Activated CD4-positive, CD25-positive, alpha-beta regulatory T cell (primary cell): ENCODE measurements around the gene BLCAP.
"Not testable (repeated sequence)": the region's sequence is repeated elsewhere in the genome, so short reads cannot be mapped to it uniquely, and the experiment has no call there.

Experiments used
- DNase-seq, 4 experiments: peaks; one replicate each; lab custom pipeline; 2025; lab: John Stamatoyannopoulos, UW

The BLCAP gene

DNA sequence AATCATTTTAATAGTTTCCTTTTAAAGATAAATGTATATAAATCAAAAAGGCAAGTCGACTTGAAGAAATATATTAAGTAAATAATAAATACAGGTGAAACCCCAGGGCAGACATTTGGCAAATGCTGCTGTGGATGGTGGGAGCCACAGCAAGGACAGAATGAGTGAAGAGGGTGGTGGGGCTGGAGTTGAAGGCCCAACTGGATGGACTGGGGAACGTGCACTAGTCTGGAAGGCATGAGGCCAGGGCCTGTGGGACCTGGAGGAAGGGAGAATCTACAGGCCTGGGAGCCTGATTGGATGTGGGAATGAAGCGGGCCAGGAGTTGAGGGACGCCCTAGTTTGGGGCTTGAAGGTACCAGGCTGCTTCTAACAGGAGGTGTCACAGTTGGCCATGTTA is 30.6 kb upstream of the BLCAP start:
- no peak for DNase-seq

DNA sequence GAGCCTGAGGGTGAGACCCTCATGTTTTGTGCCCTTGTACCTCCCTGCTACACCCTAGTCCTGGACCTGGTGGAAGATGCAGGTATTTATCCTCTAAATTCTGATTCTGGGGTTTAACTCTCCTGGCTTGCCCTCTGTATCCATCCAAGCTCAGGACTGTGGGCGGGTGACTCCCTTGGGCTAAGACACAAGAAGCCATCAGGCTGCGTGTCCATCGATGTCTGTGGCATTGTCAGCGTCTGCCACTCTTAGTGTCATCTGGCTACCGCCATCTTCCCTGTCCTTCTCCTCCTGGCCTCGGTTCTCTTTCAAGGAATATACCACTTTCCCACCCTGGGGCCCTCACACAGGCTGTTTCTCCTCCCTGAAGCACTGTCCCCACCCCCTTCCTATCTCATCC is 28.9 kb upstream of the BLCAP start:
- DNase-seq = no peak

DNA sequence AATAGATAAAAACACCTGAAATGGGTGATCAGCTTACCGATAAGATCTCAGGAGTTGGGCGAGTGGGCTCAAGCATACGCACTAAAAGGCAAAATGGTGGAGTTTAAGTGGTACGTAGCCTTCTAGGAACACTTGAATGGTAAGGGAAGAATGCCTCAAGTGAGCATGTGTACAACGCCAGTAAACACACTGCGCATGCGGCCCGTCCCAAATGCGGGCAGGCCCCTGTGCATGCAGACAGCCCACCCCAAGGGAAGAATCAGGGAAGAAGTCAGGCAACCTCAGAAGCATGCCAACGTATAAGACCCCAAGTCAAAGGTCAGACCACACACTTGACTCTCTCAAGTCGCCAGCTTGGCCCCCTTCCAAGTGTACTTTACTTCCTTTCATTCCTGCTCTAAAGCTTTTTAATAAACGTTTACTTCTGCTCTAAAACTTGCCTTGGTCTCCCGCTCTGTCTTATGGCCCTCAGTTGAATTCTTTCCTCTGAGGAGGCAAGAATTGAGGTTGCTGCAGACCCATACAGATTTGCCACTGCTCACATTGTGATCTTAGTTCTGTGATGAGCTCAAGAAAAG is 27.1 kb upstream of the BLCAP start:
- not testable (repeated sequence) for DNase-seq

DNA sequence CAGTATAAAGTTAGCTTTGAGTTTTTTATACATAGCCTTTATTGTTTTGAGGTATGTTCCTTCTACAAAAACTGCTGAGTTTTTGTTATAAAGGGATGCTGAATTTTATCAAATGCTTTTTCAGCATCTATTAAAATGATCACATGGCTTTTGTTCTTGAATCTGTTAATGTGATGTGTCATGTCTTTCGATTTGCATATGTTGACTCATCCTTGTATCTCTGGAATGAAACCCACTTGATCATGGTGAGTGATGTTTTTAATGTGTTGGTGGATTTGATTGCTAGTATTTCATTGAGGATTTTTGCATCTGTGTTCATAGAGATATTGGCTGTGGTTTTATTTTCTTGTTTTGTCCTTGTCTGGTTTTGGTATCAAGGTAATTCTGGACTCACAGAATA is 24.7 kb upstream of the BLCAP start:
- DNase-seq = no peak

DNA sequence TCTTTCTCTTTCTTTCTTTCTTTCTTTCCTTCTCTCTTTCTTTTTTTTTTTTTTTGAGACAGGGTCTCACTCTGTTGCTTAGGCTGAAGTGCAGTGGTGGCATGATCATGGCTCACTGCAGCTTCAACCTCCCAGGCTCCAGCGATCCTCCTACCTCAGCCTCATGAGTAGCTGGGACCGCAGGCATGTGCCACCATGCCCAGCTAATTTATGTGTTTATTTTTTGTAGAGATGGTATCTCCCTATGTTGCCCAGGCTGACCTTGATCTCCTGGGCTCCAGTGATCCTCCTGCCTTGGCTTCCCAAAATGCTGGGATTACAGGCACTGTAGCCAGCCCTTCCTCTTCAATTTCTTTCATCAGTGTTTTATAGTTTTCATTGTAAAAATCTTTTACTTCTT is 24.0 kb upstream of the BLCAP start:
- DNase-seq = not testable (repeated sequence)

DNA sequence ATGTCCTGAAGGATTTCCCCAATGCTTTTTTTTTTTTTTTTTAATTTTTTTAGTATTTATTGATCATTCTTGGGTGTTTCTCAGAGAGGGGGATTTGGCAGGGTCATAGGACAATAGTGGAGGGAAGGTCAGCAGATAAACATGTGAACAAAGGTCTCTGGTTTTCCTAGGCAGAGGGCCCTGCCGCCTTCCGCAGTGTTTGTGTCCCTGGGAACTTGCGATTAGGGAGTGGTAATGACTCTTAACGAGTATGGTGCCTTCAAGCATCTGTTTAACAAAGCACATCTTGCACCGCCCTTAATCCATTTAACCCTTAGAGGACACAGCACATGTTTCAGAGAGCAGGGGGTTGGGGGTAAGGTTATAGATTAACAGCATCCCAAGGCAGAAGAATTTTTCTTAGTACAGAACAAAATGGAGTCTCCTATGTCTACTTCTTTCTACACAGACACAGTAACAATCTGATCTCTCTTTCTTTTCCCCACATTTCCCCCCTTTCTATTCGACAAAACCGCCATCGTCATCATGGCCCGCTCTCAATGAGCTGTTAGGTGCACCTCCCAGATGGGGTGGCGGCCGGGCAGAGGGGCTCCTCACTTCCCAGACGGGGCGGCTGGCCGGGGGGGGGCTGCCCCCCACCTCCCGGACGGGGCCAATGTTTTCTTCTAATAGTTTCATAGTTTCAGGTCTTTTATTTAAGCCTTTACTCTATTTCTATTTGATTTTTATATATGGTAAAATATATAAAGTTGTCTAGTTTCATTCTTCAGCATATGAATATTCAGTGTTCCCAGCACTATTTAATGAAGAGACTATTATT is 22.6 kb upstream of the BLCAP start:
- DNase-seq = not testable (repeated sequence)

DNA sequence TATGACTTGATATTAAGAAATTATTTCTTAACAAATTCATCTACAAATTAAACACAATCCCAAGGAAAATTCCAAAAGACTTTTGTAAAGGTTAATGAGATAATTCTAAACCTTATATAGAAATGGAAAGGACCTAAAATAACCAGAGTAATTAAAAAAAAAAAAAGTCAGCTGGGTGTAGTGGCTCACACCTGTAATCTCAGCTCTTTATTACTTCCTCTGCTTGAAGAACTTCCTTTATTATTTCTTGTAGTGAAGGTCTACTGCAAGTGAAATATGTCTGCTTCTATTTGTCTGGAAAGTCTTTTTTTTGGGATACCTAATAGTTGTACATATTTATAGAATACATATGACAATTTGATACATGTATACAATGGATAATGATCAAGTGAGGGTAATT is 20.2 kb upstream of the BLCAP start:
- DNase-seq = no peak

GRCh38 chr20:37545516-37545915 is 17.8 kb upstream of the BLCAP start:
- DNase-seq = no peak

DNA sequence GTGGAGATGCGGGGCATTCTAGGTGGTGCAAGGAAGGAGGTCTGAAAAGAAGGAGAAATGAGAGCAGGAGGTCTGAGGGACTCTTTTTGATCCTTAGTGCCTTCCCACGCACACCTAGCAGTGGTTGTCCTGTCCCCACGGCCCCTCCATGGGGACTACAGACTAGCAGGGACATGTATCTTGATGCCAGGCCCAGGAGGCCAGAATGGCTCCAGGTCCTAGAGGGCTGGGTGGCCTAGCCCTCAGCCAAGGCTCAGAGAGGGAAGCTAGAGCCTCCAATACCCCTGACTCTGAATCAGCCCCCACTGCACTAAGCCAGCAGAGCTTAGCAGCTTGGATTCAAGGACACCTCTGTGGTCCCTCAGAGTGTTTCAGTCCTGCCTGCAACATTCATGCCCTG is 16.7 kb upstream of the BLCAP start:
- DNase-seq = no peak

DNA sequence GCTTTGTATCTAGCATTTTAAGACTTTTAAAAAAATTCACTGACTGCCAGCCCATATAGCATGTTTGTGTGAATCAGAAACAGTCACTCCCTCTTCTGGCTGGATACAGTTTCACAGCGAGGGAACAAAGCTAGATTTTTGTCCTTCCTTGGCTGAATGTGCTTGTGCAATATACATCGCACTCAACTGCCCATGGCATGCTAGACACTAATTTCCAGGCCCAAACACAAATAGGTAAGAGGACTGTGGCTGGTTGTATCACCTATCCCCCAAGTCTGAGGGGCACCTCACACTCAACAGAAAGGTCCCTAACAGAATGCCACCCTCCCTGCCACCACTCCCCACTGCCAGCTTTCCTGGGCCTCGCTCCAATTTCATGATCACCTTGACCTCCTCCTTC is 16.2 kb upstream of the BLCAP start:
- no peak for DNase-seq

GRCh38 chr20:37542281-37542680 is 14.6 kb upstream of the BLCAP start:
- no peak for DNase-seq

DNA sequence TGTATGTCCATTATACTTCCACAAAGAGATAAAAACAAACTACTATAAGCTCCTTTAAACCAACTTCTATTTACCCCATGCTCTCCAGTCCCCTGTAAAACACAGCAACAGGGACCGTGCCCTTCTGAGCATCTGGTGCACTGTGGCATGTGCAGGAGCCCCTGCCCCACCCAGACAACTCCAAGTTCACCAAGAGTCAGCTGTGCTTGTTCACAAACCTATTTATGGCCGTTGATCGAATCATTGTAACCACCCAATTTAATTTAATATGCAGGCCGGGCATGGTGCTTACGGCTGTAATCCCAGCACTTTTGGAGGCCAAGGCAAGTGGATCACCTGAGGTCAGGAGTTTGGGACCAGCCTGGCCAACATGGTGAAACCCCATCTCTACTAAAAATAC is 13.7 kb upstream of the BLCAP start:
- DNase-seq = no peak

- DNase-seq = not testable (repeated sequence)
Observed at GRCh38 chr20:37540838-37541237, 13.2 kb upstream of the BLCAP start.

DNA sequence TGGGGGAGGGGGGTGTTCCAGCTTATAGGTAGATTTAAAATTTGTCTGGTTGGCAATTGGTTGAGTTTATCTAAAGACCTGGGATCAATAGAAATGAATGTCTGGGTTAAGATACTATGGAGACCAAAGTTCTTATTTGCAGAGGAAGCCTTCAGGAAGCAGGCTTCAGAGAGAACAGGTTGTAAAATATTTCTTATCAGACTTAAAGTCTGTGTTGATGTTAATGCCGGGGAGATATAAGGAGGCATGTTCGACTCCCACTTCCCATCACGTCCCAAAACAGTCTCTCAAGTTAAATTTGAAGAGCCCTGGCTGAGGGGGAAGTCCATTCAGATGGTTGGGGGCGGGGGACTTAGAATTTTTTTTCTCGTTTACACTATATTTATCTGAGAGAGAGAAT is 12.3 kb upstream of the BLCAP start:
- no peak for DNase-seq

DNA sequence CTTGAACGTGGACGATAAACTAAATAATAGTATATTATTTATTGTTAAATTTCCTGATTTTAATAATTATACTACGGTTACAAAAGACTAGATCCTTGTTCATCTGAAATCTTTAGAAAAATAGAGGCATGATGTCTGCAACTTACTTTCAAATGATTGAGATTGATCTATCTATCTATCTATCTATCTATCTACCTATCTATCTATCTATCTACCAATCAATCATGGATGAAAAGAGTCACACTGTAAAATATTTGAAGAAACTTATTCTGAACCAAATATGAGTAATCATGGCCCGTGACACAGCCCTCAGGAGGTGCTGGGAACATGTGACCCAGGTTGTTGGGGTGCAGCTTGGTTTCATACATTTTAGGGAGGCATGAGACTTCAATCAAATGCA is 11.7 kb upstream of the BLCAP start:
- DNase-seq = no peak

- no peak for DNase-seq
Observed at GRCh38 chr20:37538003-37538402, 10.3 kb upstream of the BLCAP start.

DNA sequence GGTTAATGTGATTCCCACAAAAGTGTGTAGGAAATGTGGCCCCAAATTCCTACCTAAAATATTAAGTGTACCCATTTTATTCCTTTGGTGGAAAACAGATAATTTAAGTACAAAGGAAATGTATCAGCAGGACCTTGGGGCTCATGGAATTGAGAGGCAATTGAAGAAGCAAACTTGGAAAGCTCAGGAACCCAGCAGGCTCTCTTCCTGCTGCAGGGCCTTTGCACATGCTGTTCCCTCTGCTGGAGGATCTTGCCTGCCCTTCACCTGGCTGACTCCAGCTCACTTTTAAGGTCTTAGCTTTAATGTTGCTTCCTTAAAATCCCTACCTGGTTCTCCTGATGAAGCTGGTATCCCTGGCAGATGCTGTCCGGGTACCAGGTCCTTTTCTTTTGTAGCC is 9.8 kb upstream of the BLCAP start:
- no peak for DNase-seq

GRCh38 chr20:37535443-37536132 is 7.9 kb upstream of the BLCAP start:
- no peak for DNase-seq

DNA sequence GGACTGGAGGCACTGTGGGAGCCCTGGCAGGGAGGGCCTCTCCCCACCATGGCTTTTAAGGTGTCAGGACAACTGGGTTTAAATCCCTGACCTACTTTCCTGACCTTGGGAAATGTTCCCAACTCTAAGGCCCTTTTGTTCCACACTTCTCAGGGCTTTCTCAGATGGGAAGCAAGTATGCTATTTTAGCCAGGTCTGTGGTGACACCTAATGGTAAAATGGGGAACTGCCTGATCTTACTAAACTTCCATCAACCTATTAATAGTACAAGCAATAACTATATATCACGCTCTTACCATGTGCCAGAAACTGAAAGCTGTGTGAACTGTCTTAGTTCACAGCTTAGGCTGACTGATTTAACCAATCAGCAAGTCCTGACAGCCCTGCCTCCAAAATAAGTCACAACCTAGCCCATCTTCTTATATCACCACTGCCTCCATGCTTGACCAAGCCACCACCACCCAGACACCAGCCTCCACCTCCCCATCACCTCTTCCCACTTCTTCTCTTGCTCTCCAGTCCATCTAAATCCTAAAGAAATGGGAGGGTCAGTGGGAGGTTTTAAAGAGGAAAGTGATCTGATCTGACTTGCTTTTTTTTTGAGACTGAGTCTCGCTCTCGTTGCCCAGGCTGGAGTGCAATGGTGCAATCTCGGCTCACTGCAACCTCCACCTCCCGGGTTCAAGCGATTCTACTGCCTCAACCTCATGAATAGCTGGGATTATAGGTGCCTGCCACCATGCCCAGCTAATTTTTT is 6.9 kb upstream of the BLCAP start:
- DNase-seq = peak in 3 of 4 experiments; percentile 4 to 9 (median 7)

DNA sequence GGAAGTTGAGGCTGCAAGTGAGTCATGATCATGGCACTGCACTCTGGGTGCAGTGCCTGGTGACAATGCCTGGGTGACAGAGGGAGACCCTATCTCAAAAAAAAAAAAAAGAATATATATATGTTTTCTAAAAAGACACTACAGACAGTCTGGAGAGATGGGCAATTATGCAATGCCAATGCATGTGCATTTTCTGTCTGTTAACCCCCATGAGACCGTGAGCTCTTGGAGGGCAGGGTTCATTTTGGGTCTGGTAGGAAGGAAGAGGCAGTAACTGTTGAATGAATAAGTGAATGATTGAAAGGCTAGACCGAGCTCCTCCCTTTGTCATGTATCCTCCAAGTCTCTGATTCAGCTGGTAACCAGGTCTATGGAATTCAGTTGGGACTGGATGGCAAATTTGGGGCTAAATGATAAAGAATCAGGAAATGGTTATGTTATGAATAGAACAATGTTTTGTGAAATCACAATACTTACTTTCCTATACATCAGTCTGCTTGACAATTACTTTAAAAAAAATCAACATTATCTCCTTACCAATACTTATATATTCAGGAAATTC is 5.6 kb upstream of the BLCAP start:
- DNase-seq = no peak

DNA sequence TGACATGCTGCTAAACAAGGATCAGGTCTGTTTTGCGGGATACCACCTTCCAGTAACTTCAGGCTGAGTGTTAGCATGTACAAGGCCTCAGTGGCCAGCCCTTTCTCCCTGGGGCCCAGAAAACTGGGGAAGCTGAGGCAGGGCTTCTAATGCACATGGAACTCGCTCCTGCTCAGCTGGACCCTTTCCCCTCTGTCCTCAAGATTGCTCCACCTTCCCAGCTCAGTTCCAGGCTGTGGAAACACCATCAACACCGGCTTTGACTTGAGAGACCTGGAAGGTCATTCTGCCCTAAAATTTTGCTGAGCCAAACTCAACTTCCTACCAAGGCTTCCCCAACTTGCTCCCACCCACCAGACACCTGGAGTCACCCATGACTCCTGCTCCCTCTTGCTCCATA is 4.2 kb upstream of the BLCAP start:
- DNase-seq = no peak

GRCh38 chr20:37530696-37531095 is 3.0 kb upstream of the BLCAP start:
- no peak for DNase-seq
